Measurements from ENCODE around the gene NALF2. TPM values are rescaled to one million over a fixed set of nuclear protein-coding genes. Genes with fewer than 3 reads are reported as not detected.

Gene NALF2
- total and polyA plus RNA-seq, 2 of the 13 experiments (the other 11 are each of a cell fraction or from before 2014, with no cell fraction given): 2.2 to 4.0 TPM

DNA sequence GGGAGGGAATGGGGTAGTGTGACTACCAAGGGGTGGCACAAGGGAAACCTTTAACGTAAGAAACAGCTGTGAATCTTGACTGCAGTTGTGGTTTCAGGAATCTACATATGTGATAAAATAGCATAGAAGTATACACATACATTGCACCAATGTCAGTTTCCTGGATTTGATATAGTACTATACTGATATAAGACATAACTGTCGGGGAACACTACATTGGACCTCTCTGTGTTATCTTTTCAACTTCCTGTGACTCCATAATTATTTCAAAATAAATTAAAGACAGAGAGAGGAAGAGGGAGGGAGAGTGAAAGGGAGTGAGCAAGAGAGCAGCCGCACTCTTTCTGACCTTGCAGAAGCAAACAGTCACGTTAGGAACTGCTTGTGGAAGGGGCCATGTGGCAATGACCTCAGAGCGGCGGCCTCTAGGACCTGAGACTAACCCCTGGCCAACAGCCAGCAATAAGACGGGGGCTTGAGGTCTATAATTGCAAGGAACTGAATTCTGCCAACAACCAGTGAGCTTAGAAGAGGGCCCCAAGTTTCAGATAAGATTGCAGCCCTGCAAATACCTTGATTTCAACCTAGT is 47.4 kb downstream of the NALF2 start (continued):
- TF ChIP-seq, protein P1, sequence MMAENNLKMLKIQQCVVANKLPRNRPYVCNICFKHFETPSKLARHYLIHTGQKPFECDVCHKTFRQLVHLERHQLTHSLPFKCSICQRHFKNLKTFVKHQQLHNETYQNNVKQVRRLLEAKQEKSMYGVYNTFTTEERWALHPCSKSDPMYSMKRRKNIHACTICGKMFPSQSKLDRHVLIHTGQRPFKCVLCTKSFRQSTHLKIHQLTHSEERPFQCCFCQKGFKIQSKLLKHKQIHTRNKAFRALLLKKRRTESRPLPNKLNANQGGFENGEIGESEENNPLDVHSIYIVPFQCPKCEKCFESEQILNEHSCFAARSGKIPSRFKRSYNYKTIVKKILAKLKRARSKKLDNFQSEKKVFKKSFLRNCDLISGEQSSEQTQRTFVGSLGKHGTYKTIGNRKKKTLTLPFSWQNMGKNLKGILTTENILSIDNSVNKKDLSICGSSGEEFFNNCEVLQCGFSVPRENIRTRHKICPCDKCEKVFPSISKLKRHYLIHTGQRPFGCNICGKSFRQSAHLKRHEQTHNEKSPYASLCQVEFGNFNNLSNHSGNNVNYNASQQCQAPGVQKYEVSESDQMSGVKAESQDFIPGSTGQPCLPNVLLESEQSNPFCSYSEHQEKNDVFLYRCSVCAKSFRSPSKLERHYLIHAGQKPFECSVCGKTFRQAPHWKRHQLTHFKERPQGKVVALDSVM (CRISPR knock-in tag; IDR thresholded peaks at IDR 0.05): no peak

- H3K4me2 ChIP-seq (ENCODE audit: low read depth, low read length): peak overlapping the region; percentile 59
- intact Hi-C loops (cut with micrococcal nuclease; ENCODE audit: unreplicated experiment) (no loop called here), in situ Hi-C loops (cut with HindIII; ENCODE audit: extremely low pct_ligation_motif_present, low pct_unique_long_range_greater_than_20kb) (no loop called here)
- H3K27me3 ChIP-seq (ENCODE audit: control insufficient read depth in 1 of 2, insufficient read depth in 2 of 2, low read length in 2 of 2): no peaks in the 10 kb centered on the region
- no peak overlapping the region for H3K27ac ChIP-seq (ENCODE audit: extremely low read length, insufficient read depth, low read length)
- H3K9me3 ChIP-seq (ENCODE audit: low read length): no peaks in the 10 kb centered on the region
- H3K9ac ChIP-seq (ENCODE audit: insufficient read depth, low read depth, low read length): no peak overlapping the region
- H4K20me1 ChIP-seq (ENCODE audit: insufficient read depth, low read length): no peaks in the 10 kb centered on the region
- ChIA-PET POLR2A (interaction anchor here (1.2 kb wide), 1 partner anchor 51 kb away, joined by 3 read pairs; no protein-coding TSS in a partner anchor), CTCF (ENCODE audit: low intra/inter-chr PET ratio, low total read pairs) (no interaction called here)
- BruUV-seq (replicated peaks): no TSS peak
- H3K4me3 ChIP-seq (replicated peaks in 1 of 3; ENCODE audit: insufficient read depth in 1 of 3, low read depth in 2 of 3, low read length in 3 of 3): peak overlapping the region in 2 of 3 experiments; percentile 37 to 42; a peak in 2 of 6 replicates
- ATAC-seq (no peak), FAIRE-seq (no peak), DNase-seq (ENCODE audit: low spot score) (no peak)
- 18% methylated on average over 2 of the region's 4 CpGs for WGBS (ENCODE audit: low lambda C conversion rate)
- TF ChIP-seq ZNF12 (CRISPR knock-in tag; IDR thresholded peaks at IDR 0.05) (peak; percentile 44; the same call in 1 of the 2 replicates), CEBPG (CRISPR knock-in tag; IDR thresholded peaks at IDR 0.05) (peak; percentile 74), CEBPB (IDR thresholded peaks at IDR 0.05; ENCODE audit: borderline replicate concordance, low read depth, low read length) (peak; percentile 51; the same call in 1 of the 2 replicates)
- TF ChIP-seq, protein P2, sequence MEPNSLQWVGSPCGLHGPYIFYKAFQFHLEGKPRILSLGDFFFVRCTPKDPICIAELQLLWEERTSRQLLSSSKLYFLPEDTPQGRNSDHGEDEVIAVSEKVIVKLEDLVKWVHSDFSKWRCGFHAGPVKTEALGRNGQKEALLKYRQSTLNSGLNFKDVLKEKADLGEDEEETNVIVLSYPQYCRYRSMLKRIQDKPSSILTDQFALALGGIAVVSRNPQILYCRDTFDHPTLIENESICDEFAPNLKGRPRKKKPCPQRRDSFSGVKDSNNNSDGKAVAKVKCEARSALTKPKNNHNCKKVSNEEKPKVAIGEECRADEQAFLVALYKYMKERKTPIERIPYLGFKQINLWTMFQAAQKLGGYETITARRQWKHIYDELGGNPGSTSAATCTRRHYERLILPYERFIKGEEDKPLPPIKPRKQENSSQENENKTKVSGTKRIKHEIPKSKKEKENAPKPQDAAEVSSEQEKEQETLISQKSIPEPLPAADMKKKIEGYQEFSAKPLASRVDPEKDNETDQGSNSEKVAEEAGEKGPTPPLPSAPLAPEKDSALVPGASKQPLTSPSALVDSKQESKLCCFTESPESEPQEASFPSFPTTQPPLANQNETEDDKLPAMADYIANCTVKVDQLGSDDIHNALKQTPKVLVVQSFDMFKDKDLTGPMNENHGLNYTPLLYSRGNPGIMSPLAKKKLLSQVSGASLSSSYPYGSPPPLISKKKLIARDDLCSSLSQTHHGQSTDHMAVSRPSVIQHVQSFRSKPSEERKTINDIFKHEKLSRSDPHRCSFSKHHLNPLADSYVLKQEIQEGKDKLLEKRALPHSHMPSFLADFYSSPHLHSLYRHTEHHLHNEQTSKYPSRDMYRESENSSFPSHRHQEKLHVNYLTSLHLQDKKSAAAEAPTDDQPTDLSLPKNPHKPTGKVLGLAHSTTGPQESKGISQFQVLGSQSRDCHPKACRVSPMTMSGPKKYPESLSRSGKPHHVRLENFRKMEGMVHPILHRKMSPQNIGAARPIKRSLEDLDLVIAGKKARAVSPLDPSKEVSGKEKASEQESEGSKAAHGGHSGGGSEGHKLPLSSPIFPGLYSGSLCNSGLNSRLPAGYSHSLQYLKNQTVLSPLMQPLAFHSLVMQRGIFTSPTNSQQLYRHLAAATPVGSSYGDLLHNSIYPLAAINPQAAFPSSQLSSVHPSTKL (CRISPR knock-in tag; IDR thresholded peaks at IDR 0.05): no peak
- H2AFZ ChIP-seq (ENCODE audit: low read length): no peak overlapping the region
- H3K36me3 ChIP-seq (replicated peaks in 1 of 2; ENCODE audit: control insufficient read depth in 1 of 2, insufficient read depth in 2 of 2, low read length in 2 of 2): no peaks in the 10 kb centered on the region
- H3K79me2 ChIP-seq (ENCODE audit: insufficient read depth, low read length): no peaks in the 10 kb centered on the region
- H3K4me1 ChIP-seq (ENCODE audit: insufficient read depth, low read length): peaks cover 62% of the 10 kb centered on the region
Measured at GRCh38 chrX:69552512-69552911, 48.4 kb downstream of the NALF2 start.

Other genes with a start within 250 kb of the NALF2 start
- 6.4 and 8.8 TPM in 2 replicates for gene EDA, start 111.8 kb downstream of the NALF2 start, total RNA-seq (2016; rRNA removed; fragmentation: Illumina TruSeq; extraction: Trizol)
- gene EDA, start 111.8 kb downstream of the NALF2 start, polyA plus RNA-seq (2011; rRNA removed): 10.7 and 11.2 TPM in 2 replicates

All from HepG2 (cell line).